GM12872 (cell line): Measurements from ENCODE around the gene ADAMTS13.

ENCODE experiments used
- TF ChIP-seq, protein P1 (sequence below): IDR thresholded peaks from 3 replicates; pipeline ENCODE4 v1.5.1; 2011; ENCODE audit warnings: low read depth, mild to moderate bottlenecking, low read length, moderate library complexity; ENCODE audit not compliant: insufficient read depth

The ADAMTS13 gene

GRCh38 chr9:133430244-133430643, 8.1 kb downstream of the ADAMTS13 start:
- TF ChIP-seq, protein P1, sequence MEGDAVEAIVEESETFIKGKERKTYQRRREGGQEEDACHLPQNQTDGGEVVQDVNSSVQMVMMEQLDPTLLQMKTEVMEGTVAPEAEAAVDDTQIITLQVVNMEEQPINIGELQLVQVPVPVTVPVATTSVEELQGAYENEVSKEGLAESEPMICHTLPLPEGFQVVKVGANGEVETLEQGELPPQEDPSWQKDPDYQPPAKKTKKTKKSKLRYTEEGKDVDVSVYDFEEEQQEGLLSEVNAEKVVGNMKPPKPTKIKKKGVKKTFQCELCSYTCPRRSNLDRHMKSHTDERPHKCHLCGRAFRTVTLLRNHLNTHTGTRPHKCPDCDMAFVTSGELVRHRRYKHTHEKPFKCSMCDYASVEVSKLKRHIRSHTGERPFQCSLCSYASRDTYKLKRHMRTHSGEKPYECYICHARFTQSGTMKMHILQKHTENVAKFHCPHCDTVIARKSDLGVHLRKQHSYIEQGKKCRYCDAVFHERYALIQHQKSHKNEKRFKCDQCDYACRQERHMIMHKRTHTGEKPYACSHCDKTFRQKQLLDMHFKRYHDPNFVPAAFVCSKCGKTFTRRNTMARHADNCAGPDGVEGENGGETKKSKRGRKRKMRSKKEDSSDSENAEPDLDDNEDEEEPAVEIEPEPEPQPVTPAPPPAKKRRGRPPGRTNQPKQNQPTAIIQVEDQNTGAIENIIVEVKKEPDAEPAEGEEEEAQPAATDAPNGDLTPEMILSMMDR: no peak

GRCh38 chr9:133433351-133433843, 11.2 kb downstream of the ADAMTS13 start:
- TF ChIP-seq, protein P1: no peak

DNA sequence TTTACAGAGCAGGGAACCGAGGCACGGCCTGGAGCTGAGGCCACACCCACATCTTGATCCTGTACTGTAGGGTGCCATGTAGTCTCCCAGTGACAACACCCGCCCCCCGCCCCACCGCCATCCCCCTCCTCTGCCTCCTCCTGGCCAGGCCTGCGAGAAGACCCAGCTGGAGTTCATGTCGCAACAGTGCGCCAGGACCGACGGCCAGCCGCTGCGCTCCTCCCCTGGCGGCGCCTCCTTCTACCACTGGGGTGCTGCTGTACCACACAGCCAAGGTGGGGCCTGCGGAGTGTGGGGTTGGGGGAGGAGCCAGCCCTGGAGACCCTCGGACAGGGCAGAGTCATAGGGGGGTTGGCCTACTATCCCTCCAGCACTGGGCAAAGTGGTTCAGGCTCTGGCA, 14.5 kb downstream of the ADAMTS13 start:
- TF ChIP-seq, protein P1: no peak

- TF ChIP-seq, protein P1: peak; percentile 64
These were observed 15.8 kb downstream of the ADAMTS13 start for GRCh38 chr9:133437753-133438531.

GRCh38 chr9:133439337-133439736, 17.2 kb downstream of the ADAMTS13 start:
- TF ChIP-seq, protein P1: no peak

GRCh38 chr9:133440874-133441273, 18.7 kb downstream of the ADAMTS13 start:
- TF ChIP-seq, protein P1: no peak

- TF ChIP-seq, protein P1: no peak
These were observed 19.4 kb downstream of the ADAMTS13 start for GRCh38 chr9:133441571-133441970.
